Lower leg skin (tissue), 3 donors: ENCODE results near the gene ARG1.

Source experiments
- POLR2A ChIP-seq, 2 donors: fragments of 450-650 bp; IDR thresholded peaks; one replicate each; pipeline ENCODE4 v1.6.1; 2016 to 2017; ENCODE audit warnings: antibody characterized with exemption in 2 of 2, mild to moderate bottlenecking in 1 of 2, moderate library complexity in 1 of 2
- TF ChIP-seq, protein P1 (sequence below), 3 donors: fragments of 450-650 bp; IDR thresholded peaks; one replicate each; pipeline ENCODE4 v1.5.1; 2016; ENCODE audit warnings: antibody characterized with exemption in 3 of 3, mild to moderate bottlenecking in 3 of 3, moderate library complexity in 2 of 3

DNA sequence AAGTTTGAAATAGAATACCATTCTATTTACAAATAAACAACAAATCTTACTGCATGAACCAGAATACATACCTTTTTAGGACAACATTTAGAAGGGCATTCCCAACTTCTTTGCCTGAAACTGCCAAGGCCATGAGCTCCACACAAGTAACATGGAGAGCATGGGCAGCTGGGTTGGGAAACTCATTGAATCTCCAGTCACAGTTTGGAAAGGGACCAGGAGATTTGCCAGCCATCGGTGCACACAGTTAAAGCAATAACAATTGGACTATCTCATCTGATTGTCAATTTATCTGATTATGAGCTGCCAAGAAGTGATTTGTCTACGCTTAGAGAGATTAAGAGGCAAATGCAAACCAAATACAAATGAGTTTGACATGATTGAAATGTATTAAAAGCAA, 19.9 kb downstream of the ARG1 start:
- TF ChIP-seq, protein P1, sequence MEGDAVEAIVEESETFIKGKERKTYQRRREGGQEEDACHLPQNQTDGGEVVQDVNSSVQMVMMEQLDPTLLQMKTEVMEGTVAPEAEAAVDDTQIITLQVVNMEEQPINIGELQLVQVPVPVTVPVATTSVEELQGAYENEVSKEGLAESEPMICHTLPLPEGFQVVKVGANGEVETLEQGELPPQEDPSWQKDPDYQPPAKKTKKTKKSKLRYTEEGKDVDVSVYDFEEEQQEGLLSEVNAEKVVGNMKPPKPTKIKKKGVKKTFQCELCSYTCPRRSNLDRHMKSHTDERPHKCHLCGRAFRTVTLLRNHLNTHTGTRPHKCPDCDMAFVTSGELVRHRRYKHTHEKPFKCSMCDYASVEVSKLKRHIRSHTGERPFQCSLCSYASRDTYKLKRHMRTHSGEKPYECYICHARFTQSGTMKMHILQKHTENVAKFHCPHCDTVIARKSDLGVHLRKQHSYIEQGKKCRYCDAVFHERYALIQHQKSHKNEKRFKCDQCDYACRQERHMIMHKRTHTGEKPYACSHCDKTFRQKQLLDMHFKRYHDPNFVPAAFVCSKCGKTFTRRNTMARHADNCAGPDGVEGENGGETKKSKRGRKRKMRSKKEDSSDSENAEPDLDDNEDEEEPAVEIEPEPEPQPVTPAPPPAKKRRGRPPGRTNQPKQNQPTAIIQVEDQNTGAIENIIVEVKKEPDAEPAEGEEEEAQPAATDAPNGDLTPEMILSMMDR (IDR thresholded peaks at IDR 0.05): no peak
- no peak for TF ChIP-seq POLR2A (IDR thresholded peaks at IDR 0.05)
